H1 (cell line): ENCODE data around the gene ELMO2. TPM values are rescaled to one million over a fixed set of nuclear protein-coding genes. Genes with fewer than 3 reads are reported as not detected.

Experiments used
- CTCF ChIA-PET: fragments of 300-600 bp; sonication (Branson Sonifier 250); formaldehyde crosslinking; loops from one replicate; lab custom pipeline; 2021; ENCODE audit not compliant: partially characterized antibody; lab: Charles Lee
- POLR2A ChIA-PET: fragments of 300-600 bp; sonication (Branson Sonifier 250); formaldehyde crosslinking; loops from one replicate; lab custom pipeline; 2021; ENCODE audit warnings: inconsistent platforms; ENCODE audit not compliant: partially characterized antibody; lab: Charles Lee
- DNase-seq, 2 experiments: peaks; one replicate each; pipeline versions ENCODE4 v3.0.0 to v3.0.0-alpha.2; 2010 to 2022; ENCODE audit warnings: low spot score in 2 of 2, low read depth in 1 of 2, mixed read lengths in 1 of 2
- FAIRE-seq: peaks from 2 replicates; lab custom pipeline; 2011; peaks lifted over from hg19 to GRCh38; lab: Jason Lieb, UNC
- H2AFZ ChIP-seq: 2 replicates; pipeline ENCODE4 v1.8.1; 2012; ENCODE audit warnings: low read length, inconsistent platforms
- H2AK5ac ChIP-seq: 2 replicates; pipeline ENCODE4 v1.6.1; 2013; ENCODE audit warnings: low read depth, low read length
- H2BK120ac ChIP-seq: replicated peaks from 2 replicates; pipeline ENCODE3; 2013; ENCODE audit warnings: low read depth, low read length, inconsistent platforms
- H2BK12ac ChIP-seq: 2 replicates; pipeline ENCODE4 v1.6.1; 2013; ENCODE audit warnings: low read depth, low read length
- H2BK15ac ChIP-seq: 2 replicates; pipeline ENCODE4 v1.6.1; 2013; ENCODE audit warnings: low read length
- H2BK20ac ChIP-seq: 2 replicates; pipeline ENCODE4 v1.6.1; 2013; ENCODE audit warnings: low read length
- H2BK5ac ChIP-seq: 2 replicates; pipeline ENCODE4 v1.6.1; 2013; ENCODE audit warnings: low read depth, low read length
- H3K14ac ChIP-seq: 2 replicates; pipeline ENCODE4 v1.6.1; 2013; ENCODE audit warnings: inconsistent platforms; ENCODE audit not compliant: insufficient read length
- H3K18ac ChIP-seq: 2 replicates; pipeline ENCODE4 v1.6.1; 2013; ENCODE audit warnings: low read length; ENCODE audit errors: extremely low read depth
- H3K23ac ChIP-seq: 2 replicates; pipeline ENCODE4 v1.6.1; 2013; ENCODE audit warnings: inconsistent platforms; ENCODE audit not compliant: insufficient read length
- H3K23me2 ChIP-seq: 2 replicates; pipeline ENCODE4 v1.6.1; 2013; ENCODE audit warnings: low read depth, low read length
- H3K27ac ChIP-seq: 2 replicates; pipeline ENCODE4 v1.6.1; 2011; ENCODE audit warnings: low read depth, low read length, inconsistent platforms
- H3K27me3 ChIP-seq, 4 experiments: replicated peaks in 1 of 4; 1 replicate in 1 of 4; 2 replicates in 3 of 4; pipeline versions ENCODE4 v1.6.1 to v1.8.1; 2011 to 2013; ENCODE audit warnings: low read length in 3 of 4, mild to moderate bottlenecking in 3 of 4, inconsistent platforms in 2 of 4, mixed read lengths in 2 of 4, moderate library complexity in 1 of 4; ENCODE audit not compliant: control insufficient read depth in 3 of 4, insufficient read depth in 3 of 4; ENCODE audit errors: extremely low read depth in 1 of 4
- H3K36me3 ChIP-seq, 4 experiments: 2 replicates each; pipeline versions ENCODE4 v1.6.1 to v1.8.1; 2011 to 2013; ENCODE audit warnings: mild to moderate bottlenecking in 4 of 4, low read length in 3 of 4, moderate library complexity in 2 of 4, control low read depth in 1 of 4, inconsistent platforms in 1 of 4; ENCODE audit not compliant: insufficient read depth in 4 of 4, control insufficient read depth in 2 of 4
- H3K4ac ChIP-seq: replicated peaks from 2 replicates; pipeline ENCODE3; 2013; ENCODE audit warnings: low read length, low read depth, mixed read lengths, inconsistent platforms; ENCODE audit not compliant: insufficient read length
- H3K4me1 ChIP-seq, 4 experiments: replicated peaks in 1 of 4; 1 replicate in 1 of 4; 2 replicates in 3 of 4; pipeline versions ENCODE4 v1.6.1 to v1.8.1; 2011 to 2013; ENCODE audit warnings: low read length in 3 of 4, inconsistent platforms in 2 of 4, mixed read lengths in 1 of 4; ENCODE audit not compliant: insufficient read depth in 4 of 4, control insufficient read depth in 3 of 4
- H3K4me2 ChIP-seq, 2 experiments: 2 replicates each; pipeline versions ENCODE4 v1.6.1 to v1.8.1; 2011 to 2013; ENCODE audit warnings: low read depth in 2 of 2, low read length in 2 of 2, control low read depth in 1 of 2, inconsistent platforms in 1 of 2, mild to moderate bottlenecking in 1 of 2; ENCODE audit not compliant: insufficient read depth in 1 of 2
- H3K4me3 ChIP-seq, 4 experiments: fragments of 200-600, 300-600 bp in 1 of 4; sonication (generic), shearing (Covaris generic), sonication (Bioruptor Twin) in 1 of 4; 2 replicates each; pipeline versions ENCODE4 v1.5.1 to v1.8.1; 2011 to 2016; ENCODE audit warnings: low read length in 4 of 4, low read depth in 3 of 4, control low read depth in 2 of 4, inconsistent platforms in 2 of 4, mild to moderate bottlenecking in 2 of 4, mixed read lengths in 1 of 4, moderate library complexity in 1 of 4; ENCODE audit not compliant: insufficient read depth in 2 of 4; ENCODE audit errors: extremely low read depth in 1 of 4
- H3K56ac ChIP-seq: replicated peaks from 2 replicates; pipeline ENCODE3; 2013; ENCODE audit warnings: low read depth, mild to moderate bottlenecking, mixed read lengths, low read length, inconsistent platforms; ENCODE audit not compliant: insufficient read length
- H3K79me1 ChIP-seq: 2 replicates; pipeline ENCODE4 v1.6.1; 2013; ENCODE audit warnings: low read depth, low read length, control low read depth
- H3K79me2 ChIP-seq, 2 experiments: 2 replicates each; pipeline versions ENCODE4 v1.6.1 to v1.8.1; 2012 to 2013; ENCODE audit warnings: low read length in 2 of 2, mild to moderate bottlenecking in 2 of 2, inconsistent platforms in 1 of 2; ENCODE audit not compliant: insufficient read depth in 2 of 2, control insufficient read depth in 1 of 2
- H3K9ac ChIP-seq, 4 experiments: replicated peaks in 1 of 4; 1 replicate in 1 of 4; 2 replicates in 3 of 4; pipeline versions ENCODE4 v1.6.1 to v1.8.1; 2011 to 2013; ENCODE audit warnings: low read depth in 3 of 4, low read length in 3 of 4, control low read depth in 2 of 4, mild to moderate bottlenecking in 2 of 4, moderate library complexity in 2 of 4, inconsistent platforms in 1 of 4; ENCODE audit errors: extremely low read depth in 1 of 4
- H3K9me3 ChIP-seq, 2 experiments: 2 replicates each; pipeline versions ENCODE4 v1.6.1 to v1.8.1; 2012 to 2013; ENCODE audit warnings: mild to moderate bottlenecking in 2 of 2, moderate library complexity in 2 of 2, control low read depth in 1 of 2, inconsistent platforms in 1 of 2, low read depth in 1 of 2, low read length in 1 of 2, mixed read lengths in 1 of 2; ENCODE audit not compliant: insufficient read depth in 2 of 2
- H4K20me1 ChIP-seq, 2 experiments: replicated peaks in 1 of 2; 2 replicates each; pipeline versions ENCODE3 to v1.8.1; 2011 to 2013; ENCODE audit warnings: inconsistent platforms in 2 of 2, low read length in 2 of 2, mild to moderate bottlenecking in 1 of 2; ENCODE audit not compliant: insufficient read depth in 2 of 2, control insufficient read depth in 1 of 2
- H4K5ac ChIP-seq: 2 replicates; pipeline ENCODE4 v1.6.1; 2013; ENCODE audit warnings: low read length, low read depth, mixed read lengths, inconsistent platforms; ENCODE audit not compliant: insufficient read length
- H4K8ac ChIP-seq: 2 replicates; pipeline ENCODE4 v1.8.0; 2013; ENCODE audit warnings: mild to moderate bottlenecking, moderate library complexity, low read length, inconsistent platforms; ENCODE audit not compliant: insufficient read depth; ENCODE audit errors: extremely low read depth
- H4K91ac ChIP-seq: replicated peaks from 2 replicates; pipeline ENCODE3; 2013; ENCODE audit warnings: low read length, mixed read lengths, inconsistent platforms; ENCODE audit not compliant: insufficient read length
- BACH1 ChIP-seq: IDR thresholded peaks from 2 replicates; pipeline ENCODE4 v1.6.1; 2012; ENCODE audit warnings: low read length, improper control_type of control experiment
- EGR1 ChIP-seq: IDR thresholded peaks from 2 replicates; pipeline ENCODE4 v1.6.1; 2011; ENCODE audit warnings: low read depth, low read length, borderline replicate concordance
- GABPA ChIP-seq: IDR thresholded peaks from 2 replicates; pipeline ENCODE4 v1.6.1; 2011; ENCODE audit warnings: mild to moderate bottlenecking, low read length, moderate library complexity, borderline replicate concordance; ENCODE audit not compliant: insufficient read depth
- KDM1A ChIP-seq: fragments of 200-600, 300-600 bp; sonication (generic); IDR thresholded peaks from 2 replicates; pipeline ENCODE4 v1.7.1; 2016; ENCODE audit warnings: mild to moderate bottlenecking, low read length, borderline replicate concordance
- PHF8 ChIP-seq: fragments of 200-600 bp; sonication (generic); conservative IDR thresholded peaks from 2 replicates; pipeline ENCODE4 v1.7.1; 2012; ENCODE audit warnings: low read depth, mild to moderate bottlenecking, inconsistent platforms, low read length, moderate library complexity
- RNF2 ChIP-seq: fragments of 200-900, 300-1000 bp; sonication (generic); IDR thresholded peaks from 2 replicates; pipeline ENCODE4 v1.7.1; 2016; ENCODE audit warnings: borderline replicate concordance, low read depth, mild to moderate bottlenecking, antibody characterized with exemption, low read length; ENCODE audit not compliant: poor library complexity, severe bottlenecking; ENCODE audit errors: missing control alignments
- SP4 ChIP-seq: IDR thresholded peaks from 2 replicates; pipeline ENCODE4 v1.6.1; 2012; ENCODE audit warnings: low read length, inconsistent platforms
- WGBS, 2 experiments: shearing (Covaris generic) in 1 of 2; methylation state at CpG; one replicate each; pipeline versions ENCODE4 v1.1.6 to v1.1.7; 2013 to 2015; ENCODE audit warnings: low lambda C conversion rate in 2 of 2, mixed read lengths in 2 of 2, inconsistent platforms in 1 of 2, low coverage in 1 of 2, missing lambda C conversion rate in 1 of 2; ENCODE audit not compliant: insufficient replicate concordance in 2 of 2, insufficient coverage in 1 of 2, insufficient read length in 1 of 2; ENCODE audit errors: extremely low coverage in 1 of 2, missing lambda C conversion rate in 1 of 2; 5-methylcytosine and 5-hydroxymethylcytosine counted together
- polyA plus RNA-seq, 7 experiments: library from polyadenylated mRNA; depleted of rRNA in 3 of 7; stranded (reverse) in 5 of 7; unstranded in 2 of 7; fragments of >200 nt in 5 of 7; fragments of 200-250 nt in 2 of 7; gene quantifications; 1 replicate in 5 of 7; 2 replicates in 1 of 7; 4 replicates in 1 of 7; pipeline versions ENCODE4 v1.2.1 to v1.2.3, GENCODE V29; 2011 to 2013; ENCODE audit warnings: missing spikeins in 2 of 7, mixed read lengths in 2 of 7
- total RNA-seq: library from RNA; stranded (reverse); fragmentation: NEBNext Ultra II Directional; extraction: Animal tissue kit (Norgen Biotek cat#: 25700); gene quantifications from 2 replicates; pipeline ENCODE4 v1.2.1, GENCODE V29; 2021

ELMO2 gene
- total and polyA plus RNA-seq, 2 of the 8 experiments (the other 6 are each of a cell fraction or from before 2014, with no cell fraction given) = 34.3 to 39.7 TPM

DNA sequence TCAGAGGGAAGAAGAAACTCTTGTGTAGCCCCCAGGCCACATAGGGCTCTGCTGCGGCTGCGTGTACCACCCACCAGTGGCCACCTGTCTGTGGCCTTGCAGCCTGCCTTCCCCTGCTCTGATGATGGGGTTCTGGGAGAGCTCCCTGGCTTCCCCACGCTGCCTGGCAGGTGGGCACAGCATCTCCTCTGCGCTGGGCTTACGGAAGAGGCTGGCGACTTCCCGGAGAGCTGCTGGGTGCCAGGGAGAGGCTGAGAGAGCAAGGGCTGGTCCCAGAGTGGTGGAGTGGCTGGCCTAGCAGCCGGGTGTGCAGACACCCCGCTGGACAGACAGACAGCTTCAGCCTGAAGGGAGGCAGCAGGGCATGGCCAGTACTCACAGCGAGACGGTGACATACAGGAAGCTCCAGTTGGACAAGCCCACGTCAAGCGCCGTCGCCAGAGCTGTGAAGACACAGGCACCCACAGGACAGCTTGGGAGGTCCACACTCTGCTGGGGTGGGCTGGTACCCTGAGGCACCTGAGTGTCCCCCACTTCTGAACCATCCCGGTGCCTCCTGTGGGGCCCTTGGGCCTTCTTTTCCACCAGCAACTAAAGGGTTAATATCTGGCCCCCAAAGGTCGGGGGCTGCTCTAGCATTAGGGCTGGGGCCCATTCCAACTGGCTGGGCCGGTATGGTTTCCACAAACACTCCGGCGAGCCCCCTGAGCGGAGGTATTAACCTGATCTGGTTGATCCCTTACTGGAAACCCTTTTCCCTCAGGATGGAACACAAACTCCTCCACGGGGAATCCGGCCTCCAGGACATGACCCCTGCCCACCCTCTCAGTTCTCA lies 50.0 kb downstream of the ELMO2 start:
- H3K36me3 ChIP-seq = peaks cover 0 to 15% (median 3%) of the 10 kb centered on the region in 4 experiments; a peak in 7 of 8 replicates
- no peak overlapping the region for H3K9ac ChIP-seq
- 90% methylated on average over 20 of the region's 23 CpGs; no CpG with 5 or more reads in 1 of the 2 experiments for WGBS, 2 experiments
- no peak overlapping the region for H2BK120ac ChIP-seq
- DNase-seq (no peak), FAIRE-seq (no peak)
- ChIA-PET POLR2A (interaction anchor here (0.7 to 0.9 kb wide), 2 partner anchors 7 to 10 kb away, joined by 3 to 6 read pairs; no protein-coding TSS in a partner anchor), CTCF (interaction anchor here (1.3 to 1.8 kb wide), 2 partner anchors 8 to 82 kb away, joined by 5 to 6 read pairs; no protein-coding TSS in a partner anchor)
- H3K27me3 ChIP-seq = no peaks in the 10 kb centered on the region
- H3K79me1 ChIP-seq = no peaks in the 10 kb centered on the region; the same call in 1 of the 2 replicates
- no peak overlapping the region for H3K4me3 ChIP-seq
- H4K8ac ChIP-seq = peak overlapping the region; percentile 59; the same call in 1 of the 2 replicates
- H4K91ac ChIP-seq = no peak overlapping the region
- no peaks in the 10 kb centered on the region for H3K23me2 ChIP-seq
- H3K9me3 ChIP-seq = no peaks in the 10 kb centered on the region
- no peak overlapping the region for H3K4me2 ChIP-seq
- no peak overlapping the region for H2BK15ac ChIP-seq
- no peak overlapping the region for H3K14ac ChIP-seq
- no peak overlapping the region for H4K5ac ChIP-seq
- no peak overlapping the region for H2AFZ ChIP-seq
- no peak overlapping the region for H3K4ac ChIP-seq
- no peak overlapping the region for H2BK5ac ChIP-seq
- no peak overlapping the region for H3K23ac ChIP-seq
- H2BK20ac ChIP-seq = no peak overlapping the region
- H3K56ac ChIP-seq = no peak overlapping the region
- H4K20me1 ChIP-seq = peaks cover 7 to 16% of the 10 kb centered on the region in 2 experiments
- no peaks in the 10 kb centered on the region; a peak in 1 of 4 replicates for H3K79me2 ChIP-seq
- H3K4me1 ChIP-seq = peaks cover 0 to 3% (median 1%) of the 10 kb centered on the region in 4 experiments; a peak in 4 of 7 replicates
- no peak overlapping the region for H2AK5ac ChIP-seq
- H3K18ac ChIP-seq = no peak overlapping the region
- H2BK12ac ChIP-seq = no peak overlapping the region
- H3K27ac ChIP-seq = no peak overlapping the region
- TF ChIP-seq GABPA (no peak), EGR1 (no peak), RNF2 (no peak), SP4 (no peak), BACH1 (no peak), KDM1A (no peak), PHF8 (no peak)
